T-helper 9 cell (primary cell): ENCODE data around the gene NDUFB7.
"Not testable (repeated sequence)": the region's sequence is repeated elsewhere in the genome, so short reads cannot be mapped to it uniquely, and the experiment has no call there.

Experiments
- DNase-seq: peaks from one replicate; pipeline ENCODE4 v3.0.0-alpha.2; 2020

Gene NDUFB7

DNA sequence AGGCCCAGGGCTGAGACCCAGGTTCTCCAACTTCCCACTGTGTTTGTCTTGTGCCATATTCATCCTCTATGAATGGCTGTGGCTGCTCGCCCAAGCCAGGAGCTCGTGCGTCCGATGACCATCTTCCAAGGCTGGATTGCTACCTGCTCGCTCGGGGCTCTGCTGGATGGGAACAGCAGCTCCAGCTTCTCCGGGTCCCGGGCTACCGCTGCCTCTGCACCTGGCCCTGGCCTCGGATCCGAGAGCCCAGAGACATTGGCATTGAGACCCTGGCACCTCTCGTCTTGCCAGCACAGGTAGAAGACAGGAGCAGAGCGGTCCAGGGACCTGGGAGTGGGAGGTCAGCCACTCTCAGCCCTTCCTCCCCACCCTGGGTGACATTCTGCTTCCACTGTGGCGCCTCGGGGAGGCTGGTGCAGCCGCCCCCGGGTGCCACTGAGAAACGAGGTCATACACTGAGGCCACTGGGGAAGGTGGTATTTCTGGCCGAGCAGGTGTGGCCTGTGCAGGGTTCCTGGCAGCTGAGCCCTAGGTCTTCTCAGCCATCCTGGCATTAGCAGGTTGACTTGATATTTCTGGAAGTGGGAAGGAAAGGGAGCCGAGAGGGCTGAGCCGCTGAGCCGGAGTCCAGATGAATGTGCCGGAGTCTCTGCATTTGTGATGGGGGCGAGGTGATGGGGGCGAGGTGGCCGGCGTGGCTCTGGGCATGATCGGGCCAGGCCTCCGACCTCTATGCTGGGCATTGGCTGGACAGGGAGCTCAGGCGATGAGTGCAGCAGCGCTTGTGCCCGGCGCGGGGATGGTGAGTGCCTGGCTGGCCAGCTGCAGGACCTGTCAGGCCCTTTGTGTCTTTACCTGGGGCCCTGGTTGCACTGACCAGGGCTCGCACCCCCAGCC, 18.6 kb downstream of the NDUFB7 start:
- DNase-seq, result no peak

DNA sequence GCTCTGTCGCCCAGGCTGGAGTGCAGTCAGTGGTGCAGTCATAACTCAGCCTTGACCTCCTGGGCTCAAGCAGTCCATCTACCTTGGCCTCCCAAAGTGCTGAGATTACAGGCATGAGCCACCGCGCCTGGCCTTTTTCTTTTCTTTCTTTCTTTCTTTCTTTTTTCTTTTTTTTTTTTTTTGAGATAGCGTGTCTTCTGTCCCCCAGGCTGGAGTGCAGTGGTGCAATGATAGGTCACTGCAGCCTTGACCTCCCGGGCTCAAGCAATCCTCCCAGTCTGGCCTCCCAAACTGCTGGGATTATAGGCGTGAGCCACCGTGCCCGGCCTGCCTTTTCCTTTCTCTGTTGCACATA, 19.9 kb downstream of the NDUFB7 start:
- not testable (repeated sequence) for DNase-seq

DNA sequence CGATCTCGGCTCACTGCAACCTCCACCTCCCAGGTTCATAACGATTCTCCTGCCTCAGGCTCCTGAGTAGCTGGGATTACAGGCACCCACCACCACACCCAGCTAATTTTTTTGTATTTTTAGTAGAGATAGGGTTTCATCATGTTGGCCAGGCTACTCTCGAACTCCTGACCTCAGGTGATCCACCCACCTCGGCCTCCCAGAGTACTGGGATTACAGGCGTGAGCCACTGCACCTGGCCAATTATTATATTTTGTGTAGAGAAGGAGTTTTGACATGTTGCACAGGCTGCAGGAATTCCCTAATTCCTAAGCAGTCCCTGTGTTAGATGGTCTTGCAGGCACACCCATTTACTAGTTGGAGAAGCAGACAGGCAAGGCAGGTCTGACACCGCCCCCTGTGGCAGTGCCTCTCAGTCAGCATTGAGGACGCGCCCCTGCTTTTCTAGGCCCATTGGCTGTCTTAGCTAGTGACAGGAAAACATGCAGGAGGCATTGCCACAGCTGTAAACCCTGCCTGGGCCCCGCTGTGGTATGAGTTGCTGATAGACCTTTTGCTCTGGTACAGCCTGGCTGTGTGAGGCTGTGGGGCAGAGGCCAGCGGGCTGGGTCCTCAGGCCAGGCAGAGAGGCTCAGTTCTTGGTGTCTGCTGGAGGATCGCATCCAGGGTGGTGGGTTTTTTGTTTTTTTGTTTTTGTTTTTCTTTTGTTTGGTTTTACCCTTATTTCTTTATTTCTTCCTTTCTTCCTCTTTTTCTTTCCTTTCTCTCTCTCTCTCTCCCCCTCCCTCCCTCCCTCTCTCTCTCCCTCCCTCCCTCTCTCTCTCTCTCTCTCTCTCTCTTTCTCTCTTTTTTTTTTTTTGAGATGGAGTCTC, 20.5 kb downstream of the NDUFB7 start:
- peak; percentile 67 for DNase-seq

DNA sequence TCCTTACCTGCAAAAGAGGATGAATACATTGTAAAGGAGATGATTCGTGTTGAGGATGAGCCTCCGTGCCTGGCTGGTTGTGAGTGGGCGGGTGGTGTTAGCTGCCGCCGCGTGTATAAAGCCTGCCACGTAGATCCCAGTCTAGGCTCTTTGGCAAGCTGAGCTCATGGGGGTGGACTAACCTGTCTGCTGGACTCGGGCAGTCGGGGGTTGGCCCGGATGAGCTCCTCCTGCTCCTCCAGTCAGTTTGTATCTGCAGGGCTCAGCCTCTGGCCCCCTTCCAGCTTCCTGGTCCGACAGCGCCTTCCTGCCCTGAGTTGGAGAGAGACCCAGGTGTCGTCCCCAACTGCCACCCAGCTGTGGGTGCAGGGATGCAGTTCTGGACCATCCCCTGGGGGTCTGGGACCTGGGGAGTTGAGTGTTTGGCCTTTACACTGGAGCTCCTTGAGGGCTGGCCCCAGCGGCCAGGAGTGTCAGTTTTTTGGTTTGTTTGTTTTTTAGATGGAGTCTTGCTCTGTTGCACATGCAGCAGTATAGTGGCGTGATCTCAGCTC, 21.6 kb downstream of the NDUFB7 start:
- no peak for DNase-seq

DNA sequence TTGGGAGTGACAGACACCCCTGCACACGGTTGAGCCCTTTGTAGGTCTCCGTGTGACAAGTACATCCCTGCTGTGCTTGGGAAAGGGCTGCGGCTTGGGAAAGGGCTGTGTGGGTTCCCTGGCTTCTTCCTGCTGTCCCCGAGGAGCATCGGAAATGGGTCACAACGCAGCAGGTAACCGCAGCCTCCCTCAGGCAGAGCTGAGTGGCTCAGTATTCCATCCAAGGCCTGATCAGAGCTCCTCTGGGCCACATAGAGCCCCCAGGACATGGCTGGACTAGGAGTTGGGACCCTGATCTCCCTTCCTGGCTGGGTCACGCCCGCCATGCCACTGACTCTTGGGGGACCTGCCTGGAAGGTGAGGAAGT, 26.2 kb downstream of the NDUFB7 start:
- no peak for DNase-seq

DNA sequence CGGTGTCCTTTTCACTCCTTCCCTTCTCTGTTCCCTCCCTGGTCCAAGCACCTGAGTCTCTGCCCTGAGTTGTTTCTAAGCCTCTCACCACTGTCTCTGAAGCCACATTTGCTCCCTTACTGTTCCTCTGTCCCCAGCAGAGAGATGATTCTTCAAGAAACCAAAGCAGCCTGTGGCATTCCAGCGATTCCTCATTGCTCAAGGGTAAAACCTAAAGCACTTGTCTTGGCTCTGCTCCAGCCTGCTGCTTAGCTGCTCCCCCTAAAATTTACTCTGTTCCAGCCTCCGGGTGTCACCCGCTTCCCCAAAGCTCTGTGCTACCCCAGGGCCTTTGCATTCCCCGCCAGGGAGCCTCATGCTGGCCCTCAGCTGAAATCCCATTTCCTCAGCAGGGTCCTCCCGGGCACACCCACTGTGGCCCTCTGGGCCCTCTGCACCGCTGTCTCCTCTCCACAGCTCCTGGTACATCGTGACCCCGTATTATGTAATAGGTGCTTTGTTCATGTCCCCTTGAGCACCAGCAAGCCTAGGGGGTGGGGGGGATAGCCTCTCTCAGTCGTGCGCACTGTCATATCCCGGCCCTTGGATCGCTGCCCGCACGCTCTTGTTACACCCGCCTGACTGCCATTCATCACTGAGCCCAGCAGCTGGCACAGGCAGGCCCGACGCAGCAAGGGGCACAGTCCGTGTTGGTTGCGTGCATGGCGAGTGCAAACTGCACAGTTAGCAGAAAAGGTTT, 26.7 kb downstream of the NDUFB7 start:
- no peak for DNase-seq

DNA sequence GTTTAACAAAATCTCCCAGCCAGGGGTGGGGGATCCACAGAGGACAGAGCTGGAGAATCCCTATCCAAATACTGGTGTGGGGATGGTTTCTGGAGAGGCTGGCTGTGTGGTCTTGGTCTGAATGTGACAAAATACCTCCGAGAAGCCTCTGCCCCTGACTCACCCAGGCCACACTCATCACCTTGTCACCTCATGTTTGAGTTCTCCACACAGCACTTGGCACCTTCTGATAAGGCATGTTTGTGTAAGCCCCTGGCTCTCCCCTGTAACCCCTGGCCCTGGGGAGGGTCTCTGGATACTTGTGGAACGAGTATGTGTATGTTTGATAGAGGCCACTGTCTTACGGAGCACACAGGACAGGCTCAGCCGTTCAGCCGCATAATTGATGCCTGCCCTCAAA, 27.8 kb downstream of the NDUFB7 start:
- no peak for DNase-seq

DNA sequence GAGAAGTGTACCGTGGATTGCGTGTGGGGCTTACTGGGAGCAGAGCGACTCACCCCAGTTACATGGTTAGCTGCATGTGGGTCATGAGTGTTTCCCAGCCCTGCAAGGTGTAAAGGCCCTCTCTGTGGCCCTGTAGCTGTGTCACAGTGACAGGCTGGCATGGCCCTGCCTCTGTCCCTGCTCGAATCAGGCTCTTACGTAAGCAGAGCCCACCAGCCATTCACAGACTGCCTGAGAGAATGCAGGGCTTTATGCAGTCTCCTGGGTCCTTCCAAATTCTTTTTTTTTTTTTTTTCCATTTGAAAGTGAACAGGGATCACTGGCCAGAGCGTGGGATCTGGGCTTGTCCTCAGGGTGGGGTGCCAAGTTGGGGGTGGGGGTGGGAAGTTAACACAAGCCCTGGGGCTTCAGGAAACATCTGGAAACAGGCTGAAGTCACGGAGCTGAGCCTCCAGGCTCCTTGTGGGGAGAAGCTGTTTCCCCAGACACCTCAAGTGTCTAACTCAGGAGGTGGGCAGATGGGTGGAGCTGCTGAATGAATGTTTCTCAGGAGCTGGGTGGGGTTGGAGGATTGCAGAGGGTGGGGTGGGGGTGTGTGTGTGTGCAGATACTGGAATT, 29.0 kb downstream of the NDUFB7 start:
- no peak for DNase-seq

DNA sequence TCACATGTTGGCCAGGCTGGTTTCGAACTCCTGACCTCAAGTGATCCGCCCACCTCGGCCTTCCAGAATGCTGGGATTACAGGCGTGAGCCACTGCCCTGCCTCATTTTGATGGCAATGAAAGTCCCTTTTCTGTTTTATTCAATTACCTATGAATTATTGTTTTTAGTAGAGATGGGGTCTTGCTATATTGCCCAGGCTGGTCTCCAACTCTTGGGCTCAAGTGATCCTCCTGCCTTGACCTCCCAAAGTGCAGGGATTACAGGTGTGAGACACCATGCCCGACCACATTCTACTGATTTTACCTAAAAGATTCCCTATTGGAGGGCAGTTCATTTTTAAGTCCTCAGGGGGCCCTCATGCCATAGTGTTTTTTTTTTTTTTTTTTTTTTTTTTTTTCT, 29.9 kb downstream of the NDUFB7 start:
- not testable (repeated sequence) for DNase-seq

DNA sequence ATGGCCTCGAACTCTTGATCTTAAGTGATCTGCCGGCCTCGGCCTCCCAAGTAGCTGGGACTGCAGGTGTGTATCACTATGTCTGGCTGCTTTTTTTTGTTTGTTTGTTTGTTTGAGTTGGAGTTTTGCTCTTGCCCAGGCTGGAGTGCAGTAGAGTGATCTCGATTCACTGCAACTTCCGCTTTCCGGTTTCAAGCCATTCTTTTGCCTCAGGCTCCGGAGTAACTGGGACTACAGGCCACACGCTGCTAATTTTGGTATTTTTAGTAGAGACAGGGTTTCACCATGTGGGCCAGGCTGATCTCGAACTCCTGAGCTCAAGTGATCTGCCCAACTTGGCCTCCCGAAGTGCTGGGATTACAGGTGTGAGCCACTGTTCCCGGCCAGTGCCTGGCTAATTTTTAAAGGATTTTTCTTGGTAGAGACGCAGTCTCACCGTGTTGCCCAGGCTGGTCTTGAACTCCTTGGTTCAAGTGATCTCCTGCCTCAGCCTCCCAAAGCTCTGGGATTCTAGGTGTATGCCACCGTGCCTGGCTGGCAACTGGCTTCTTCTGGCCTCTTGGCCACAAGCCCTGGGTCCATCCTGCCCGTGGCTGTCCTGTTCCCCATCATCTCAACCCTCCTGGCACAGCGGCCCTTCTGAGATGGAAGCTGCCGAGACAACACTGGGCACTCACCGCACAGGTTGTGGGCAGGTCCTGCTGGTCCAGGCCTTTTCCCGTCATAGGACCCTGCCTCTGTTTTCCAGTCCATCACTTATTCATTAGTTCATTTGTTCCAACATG, 30.9 kb downstream of the NDUFB7 start:
- DNase-seq, result no peak

DNA sequence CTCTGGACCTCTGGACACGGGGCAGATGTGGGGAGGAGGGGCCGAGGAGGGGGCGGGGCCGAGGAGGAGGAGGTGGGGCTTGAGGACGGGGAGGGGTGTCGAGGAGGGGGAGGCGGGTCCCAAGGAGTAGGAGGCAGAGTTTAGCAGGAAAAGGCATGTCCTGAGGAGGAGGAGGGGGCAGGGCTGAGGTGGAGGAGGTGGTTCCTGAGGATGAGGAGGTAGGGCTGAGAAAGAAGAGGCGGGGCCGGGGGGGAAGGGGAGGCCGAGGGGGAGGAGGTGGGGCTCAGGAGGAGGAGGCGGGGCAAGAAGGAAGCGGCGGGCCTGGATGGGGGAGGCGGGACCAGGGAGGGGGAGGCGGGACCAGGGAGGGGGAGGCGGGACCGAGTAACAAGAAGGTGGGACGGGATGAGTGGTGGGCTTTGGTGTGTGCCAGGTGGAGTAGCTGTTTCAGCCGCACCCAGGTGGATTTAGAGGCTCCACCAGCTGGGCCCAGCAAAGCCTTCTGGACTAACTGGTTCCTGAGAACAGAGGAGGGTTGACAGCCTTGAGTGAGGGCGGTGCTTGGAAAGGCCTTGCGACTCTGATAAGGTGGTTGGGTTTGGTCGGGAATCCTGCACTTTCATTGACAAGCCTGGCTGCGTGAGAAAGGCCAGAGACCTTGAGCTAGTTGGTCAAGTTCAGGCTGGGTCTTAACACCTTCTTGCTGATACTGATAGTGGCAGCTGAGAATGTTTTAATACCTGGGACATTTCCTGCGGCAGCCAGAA, 34.8 kb downstream of the NDUFB7 start:
- no peak for DNase-seq

DNA sequence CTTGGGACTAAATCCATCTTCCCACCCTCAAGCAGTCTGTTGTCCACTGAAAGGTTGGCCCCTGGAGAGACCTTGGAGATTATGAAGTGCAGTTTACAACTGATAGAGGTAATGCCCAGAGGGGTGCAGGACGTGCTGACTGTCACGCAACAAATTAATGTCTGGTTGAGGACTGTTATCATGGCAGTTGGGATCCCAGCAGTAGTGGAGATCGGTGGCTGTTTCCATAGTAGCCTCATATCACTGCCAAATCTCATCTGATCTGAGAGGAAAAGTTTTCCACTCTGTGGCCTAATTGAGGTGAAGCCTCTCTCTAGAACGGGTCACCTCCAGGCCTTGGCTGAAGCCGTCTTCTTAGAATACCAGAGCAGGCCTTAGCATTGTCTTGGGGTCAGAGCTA, 38.4 kb downstream of the NDUFB7 start:
- no peak for DNase-seq

DNA sequence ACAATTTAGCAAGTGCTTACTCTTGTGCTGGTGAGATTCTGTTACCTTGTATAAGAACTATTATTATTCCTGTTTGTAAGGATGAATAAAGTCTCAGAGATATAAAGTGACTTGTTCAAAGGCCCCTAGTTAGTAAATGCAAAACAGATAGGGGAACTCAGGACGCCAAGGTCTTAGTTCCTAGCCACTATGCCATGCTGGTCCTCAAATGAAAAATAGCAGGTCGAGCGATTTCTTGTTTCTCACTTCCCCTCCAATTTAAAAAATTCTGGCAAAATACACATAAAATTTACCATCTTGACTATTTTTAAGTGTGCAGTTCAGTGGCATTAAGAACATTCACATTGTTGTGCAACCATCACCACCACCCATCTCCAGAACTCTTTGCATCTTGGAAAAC, 41.4 kb downstream of the NDUFB7 start:
- DNase-seq, result no peak

DNA sequence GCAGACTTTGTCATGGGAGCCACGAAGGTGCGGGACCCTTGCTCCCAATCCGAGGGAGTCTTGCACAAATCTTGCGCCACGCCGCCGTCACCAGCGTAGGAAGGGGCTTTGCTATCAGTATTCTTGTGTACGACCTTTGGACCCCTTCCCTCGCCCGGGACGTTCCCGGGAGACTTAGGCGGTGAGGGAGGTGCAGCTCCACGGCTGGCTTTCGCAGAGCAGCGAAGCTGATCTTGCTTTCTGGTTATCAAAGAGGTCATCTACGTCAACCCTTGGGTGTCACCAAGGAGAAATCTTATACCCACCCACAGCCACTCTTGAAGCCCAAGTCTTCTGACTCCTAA, 41.9 kb downstream of the NDUFB7 start:
- no peak for DNase-seq

DNA sequence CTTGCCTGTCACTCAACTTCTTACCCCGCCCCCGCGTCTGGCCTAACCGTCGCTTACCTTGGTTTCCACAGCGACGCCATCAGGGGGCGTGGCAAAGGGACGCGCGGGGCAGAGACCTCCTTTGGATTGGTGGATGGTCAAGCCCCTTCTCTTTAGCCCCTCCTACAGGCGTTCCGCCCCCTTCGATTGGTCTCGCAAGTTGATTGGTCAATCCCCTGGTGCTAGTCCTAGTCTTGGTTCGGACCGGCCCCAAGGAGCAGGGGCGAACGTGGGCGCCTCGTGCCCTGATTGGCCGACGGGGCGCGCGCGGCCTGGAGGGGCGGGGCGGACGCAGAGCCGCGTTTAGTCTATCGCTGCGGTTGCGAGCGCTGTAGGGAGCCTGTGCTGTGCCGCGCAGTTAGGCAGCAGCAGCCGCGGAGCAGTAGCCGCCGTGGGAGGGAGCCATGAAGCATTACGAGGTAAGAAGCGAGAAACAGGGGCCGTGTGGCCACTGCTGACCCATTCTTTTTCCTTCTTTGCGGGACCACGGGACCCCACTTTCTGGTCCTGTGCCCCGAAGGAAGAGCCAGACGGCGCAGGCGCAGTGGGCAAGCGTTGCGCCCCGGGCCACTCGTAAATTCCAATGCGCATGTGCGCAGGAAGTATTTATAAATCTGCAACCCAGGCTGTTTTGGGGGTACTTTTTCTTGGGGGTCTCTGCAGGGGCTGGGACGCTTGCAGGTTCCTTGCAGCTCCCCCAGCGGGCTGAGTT, 42.4 kb downstream of the NDUFB7 start, which contains the start of gene TECR:
TECR (plus strand) TSS at position 341 of the 751 bp plus-strand sequence; CDS start at position 444, 103 bp downstream.
- DNase-seq, result peak; percentile 99

DNA sequence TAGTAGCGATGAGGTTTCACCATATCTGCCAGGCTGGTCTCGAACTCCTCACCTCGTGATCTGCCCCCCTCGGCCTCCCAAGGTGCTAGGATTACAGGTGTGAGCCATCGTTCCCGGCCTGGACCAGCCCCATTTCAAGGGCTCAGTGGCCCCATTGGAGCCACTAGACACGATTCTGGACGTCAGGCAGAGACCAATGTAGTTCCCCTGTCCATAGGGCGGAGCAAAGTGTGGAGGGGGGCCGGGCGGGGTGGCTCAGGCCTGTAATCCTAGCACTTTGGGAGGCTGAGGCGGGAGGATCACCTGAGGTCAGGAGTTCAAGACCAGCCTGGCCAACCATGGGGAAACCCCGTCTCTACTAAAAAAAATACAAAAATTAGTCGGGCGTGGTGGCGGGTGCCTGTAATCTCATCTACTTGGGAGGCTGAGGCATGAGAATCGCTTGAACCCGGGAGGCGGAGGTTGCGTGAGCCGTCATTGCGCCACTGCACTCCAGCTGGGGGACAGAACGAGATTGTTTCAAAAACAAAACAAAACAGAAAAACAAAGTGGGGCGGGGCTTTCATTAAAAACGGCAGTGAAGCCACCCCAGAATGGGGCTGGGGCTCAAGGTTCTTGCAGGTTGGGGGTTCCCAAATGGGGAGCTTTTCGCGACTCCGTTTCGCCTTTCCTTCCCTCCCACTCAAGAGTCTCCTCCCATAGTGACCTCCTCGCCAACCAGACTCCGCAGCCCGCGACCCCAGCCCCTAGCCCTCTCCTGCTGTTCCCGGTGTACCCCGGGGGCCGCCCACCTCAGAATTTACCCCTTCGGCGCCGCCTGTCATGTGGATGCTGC, 43.2 kb downstream of the NDUFB7 start:
- DNase-seq, result no peak

DNA sequence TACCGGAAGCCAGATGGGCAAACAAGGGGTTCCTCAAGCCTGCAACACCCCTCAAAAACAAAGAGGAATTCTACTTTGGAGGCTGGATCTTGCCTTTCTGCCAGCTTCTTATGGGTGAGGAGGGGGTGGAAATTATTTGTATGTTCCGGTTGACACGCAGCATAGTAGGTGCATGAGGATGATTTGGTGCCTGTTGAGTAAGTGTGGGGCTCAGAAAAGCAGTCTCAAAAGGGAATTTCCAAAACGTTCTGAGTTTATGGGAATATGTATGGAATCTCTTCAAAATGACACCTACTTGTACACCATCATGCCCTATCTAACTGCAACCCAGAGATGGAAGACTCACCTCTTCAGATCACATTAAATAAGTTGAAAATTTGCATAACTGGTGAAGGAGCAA, 45.4 kb downstream of the NDUFB7 start:
- no peak for DNase-seq

DNA sequence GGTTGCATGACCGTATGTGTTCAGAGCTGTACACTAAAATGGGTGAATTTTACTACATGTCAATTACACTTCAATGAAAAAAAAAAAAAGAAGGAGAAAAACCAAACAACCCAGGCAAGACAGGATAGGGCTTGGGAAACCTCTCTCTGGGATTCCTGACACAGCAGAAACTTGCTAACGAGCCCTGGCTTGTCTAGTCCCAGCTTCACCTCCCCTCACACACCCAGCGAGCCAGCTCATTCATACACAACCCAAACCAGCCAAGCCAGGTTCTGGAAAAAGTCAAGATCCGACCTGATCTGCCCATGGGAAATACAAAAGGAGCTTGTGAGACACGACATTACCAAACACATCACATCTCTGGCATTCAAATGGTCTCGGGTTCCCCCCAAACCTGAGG, 46.1 kb downstream of the NDUFB7 start:
- no peak for DNase-seq

DNA sequence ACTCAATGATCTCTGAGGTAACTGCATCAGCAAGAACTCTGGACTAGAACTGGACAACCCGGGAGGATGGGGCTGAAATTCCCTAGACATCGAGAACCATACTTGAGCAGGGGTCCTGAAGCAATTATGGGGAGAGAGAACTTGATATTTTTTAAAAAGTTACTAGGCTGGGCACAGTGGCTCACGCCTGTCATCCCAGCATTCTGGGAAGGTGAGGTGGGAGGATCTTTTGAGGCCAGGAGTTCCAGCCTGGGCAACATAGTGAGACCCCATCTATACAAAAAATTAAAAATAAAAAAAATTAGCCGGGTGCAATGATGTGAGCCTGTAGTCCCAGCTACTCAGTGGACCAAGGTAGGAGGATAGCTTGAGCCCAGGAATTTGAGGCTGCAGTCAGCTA, 51.3 kb downstream of the NDUFB7 start:
- no peak for DNase-seq
